Spleen (tissue), 11 donors: ENCODE measurements around the gene TAF15. TPM values are rescaled to one million over a fixed set of nuclear protein-coding genes. Genes with fewer than 3 reads are reported as not detected.

ENCODE experiments used
- DNase-seq: peaks from one replicate; pipeline ENCODE4 v3.0.0-alpha.2; 2020
- H3K27ac ChIP-seq, 8 donors: fragments of 200-600 bp; sonication (generic) in 7 of 8; 1 replicate in 4 of 8; 2 replicates in 4 of 8; pipeline versions ENCODE4 v1.5.0 to v1.8.0; 2016 to 2021; ENCODE audit warnings: inconsistent platforms in 4 of 8, mild to moderate bottlenecking in 4 of 8, moderate library complexity in 1 of 8
- H3K27me3 ChIP-seq, 7 donors: fragments of 200-600 bp; sonication (generic) in 6 of 7; replicated peaks in 1 of 7; 1 replicate in 4 of 7; 2 replicates in 3 of 7; pipeline versions ENCODE4 v1.5.0 to v1.8.0; 2016 to 2021; ENCODE audit warnings: inconsistent platforms in 3 of 7, mild to moderate bottlenecking in 1 of 7
- H3K36me3 ChIP-seq, 6 donors: fragments of 200-600 bp; sonication (generic) in 5 of 6; 1 replicate in 4 of 6; 2 replicates in 2 of 6; pipeline versions ENCODE4 v1.5.0 to v1.8.0; 2016 to 2021; ENCODE audit warnings: inconsistent platforms in 2 of 6
- H3K4me1 ChIP-seq, 6 donors: fragments of 200-600 bp; sonication (generic) in 5 of 6; 1 replicate in 3 of 6; 2 replicates in 3 of 6; pipeline versions ENCODE4 v1.5.0 to v1.8.0; 2016 to 2021; ENCODE audit warnings: inconsistent platforms in 3 of 6
- H3K4me3 ChIP-seq, 8 donors: fragments of 200-600 bp; sonication (generic) in 7 of 8; 1 replicate in 4 of 8; 2 replicates in 4 of 8; pipeline versions ENCODE4 v1.5.0 to v1.8.0; 2016 to 2021; ENCODE audit warnings: inconsistent platforms in 4 of 8, mild to moderate bottlenecking in 4 of 8, moderate library complexity in 2 of 8
- H3K9me3 ChIP-seq, 8 donors: fragments of 200-600 bp; sonication (generic) in 7 of 8; 1 replicate in 4 of 8; 2 replicates in 4 of 8; pipeline versions ENCODE4 v1.5.0 to v1.8.0; 2016 to 2021; ENCODE audit warnings: inconsistent platforms in 4 of 8
- CTCF ChIP-seq, 11 experiments: fragments of 200-600 bp in 7 of 11; fragments of 450-650 bp in 4 of 11; sonication (generic) in 4 of 11; IDR thresholded peaks in 8 of 11; conservative IDR thresholded peaks in 3 of 11; 1 replicate in 7 of 11; 2 replicates in 4 of 11; pipeline versions ENCODE4 v1.4.0 to v1.8.0; 2016 to 2021; ENCODE audit warnings: antibody characterized with exemption in 11 of 11, inconsistent platforms in 4 of 11, mild to moderate bottlenecking in 1 of 11
- POLR2A ChIP-seq, 3 donors: fragments of 450-650 bp; IDR thresholded peaks; one replicate each; pipeline ENCODE4 v1.5.1; 2017; ENCODE audit warnings: antibody characterized with exemption in 3 of 3, mild to moderate bottlenecking in 1 of 3
- POLR2AphosphoS5 ChIP-seq, 3 donors: sonication (generic); formaldehyde crosslinking; IDR thresholded peaks; one replicate each; pipeline ENCODE4 v1.5.1; 2017; ENCODE audit warnings: antibody characterized with exemption in 3 of 3
- WGBS, 5 donors: extraction: QIAGEN DNeasy Blood & Tissue Kit in 3 of 5; methylation state at CpG; one replicate each; pipeline versions ENCODE4 v1.1.5 to v1.1.7; 2013 to 2018; 5-methylcytosine and 5-hydroxymethylcytosine counted together
- intact Hi-C: fragments of 100-400 bp; cut with DNase I; formaldehyde crosslinking; loops from one replicate; pipeline ENCODE4 v1.15.0; 2023; ENCODE audit warnings: low total_unique reads
- polyA plus RNA-seq, 3 donors: library from polyadenylated mRNA; stranded (reverse); fragments of 200-250 nt; gene quantifications; one replicate each; pipeline ENCODE4 v1.2.1, GENCODE V29; 2013
- total RNA-seq, 7 donors: library from RNA; depleted of rRNA in 3 of 7; stranded (reverse); fragments of >200 nt in 3 of 7; fragmentation: NEBNext Ultra II Directional in 4 of 7; extraction: Animal tissue kit (Norgen Biotek cat#: 25700) in 4 of 7; gene quantifications; one replicate each; pipeline versions ENCODE4 v1.1.0 to v1.2.1, GENCODE V29; 2016 to 2021
- donor health status: healthy with polysubstance abuse.
- donor health status: DM: no; HTN: no; CAD: no; lungs with moderate emphysema.
- donor health status: DM: no; HTN: no; CAD: no.
- donor health status: Bipolar disorder and iron deficiency.
- donor health status: healthy.
- donor health status: DM: no; HTN: no; CAD: no.
- donor health status: DM: yes; HTN: yes; CAD: no.

TAF15 gene
- total and polyA plus RNA-seq, 10 donors: 55.9 to 184 (median 108) TPM

GRCh38 chr17:35877345-35878029 lies 68.2 kb downstream of the TAF15 start:
- intact Hi-C loops: no loop called here
- peaks cover 0 to 60% (median 23%) of the 10 kb centered on the region in 6 donors for H3K4me1 ChIP-seq
- DNase-seq: no peak
- TF ChIP-seq POLR2AphosphoS5 (IDR thresholded peaks at IDR 0.05) (no peak), POLR2A (IDR thresholded peaks at IDR 0.05) (no peak), CTCF (IDR thresholded peaks at IDR 0.05 in 8 of 11, conservative IDR thresholded peaks at IDR 0.05 in 3 of 11) (no peak)
- peaks cover 0 to 8% (median 0%) of the 10 kb centered on the region in 7 donors for H3K27me3 ChIP-seq
- peaks cover 0 to 10% (median 0%) of the 10 kb centered on the region in 6 donors for H3K36me3 ChIP-seq
- H3K9me3 ChIP-seq: no peaks in the 10 kb centered on the region
- H3K27ac ChIP-seq: peak overlapping the region in 4 of 8 donors; percentile 65 to 84 (median 72)
- peak overlapping the region in 3 of 8 donors; percentile 28 to 69 (median 35) for H3K4me3 ChIP-seq

- TF ChIP-seq POLR2AphosphoS5 (IDR thresholded peaks at IDR 0.05) (no peak), CTCF (IDR thresholded peaks at IDR 0.05 in 8 of 11, conservative IDR thresholded peaks at IDR 0.05 in 3 of 11) (no peak), POLR2A (IDR thresholded peaks at IDR 0.05) (no peak)
- no peak for DNase-seq
- Histone ChIP-seq H3K4me1 (peaks cover 0 to 53% (median 23%) of the 10 kb centered on the region in 6 donors), H3K36me3 (peaks cover 0 to 3% (median 0%) of the 10 kb centered on the region in 6 donors), H3K4me3 (peak overlapping the region in 7 of 8 donors; percentile 2 to 69 (median 28)), H3K27ac (peak overlapping the region in 5 of 8 donors; percentile 65 to 84 (median 72)), H3K9me3 (no peaks in the 10 kb centered on the region), H3K27me3 (peaks cover 0 to 8% (median 0%) of the 10 kb centered on the region in 7 donors)
- WGBS, 5 donors: 71 to 83% (median 75%) methylated on average over 4 of the region's 4 CpGs
- intact Hi-C loops: no loop called here
These were observed 69.1 kb downstream of the TAF15 start for GRCh38 chr17:35878361-35878760.

GRCh38 chr17:35879773-35880654 lies 70.7 kb downstream of the TAF15 start, which contains the start of gene CCL5:
TSS of gene CCL5 (minus strand) at chr17:35880360.
- WGBS, 5 donors: 30 to 59% (median 50%) methylated on average over 11 of the region's 11 CpGs
- Histone ChIP-seq H3K4me1 (peaks cover 0 to 43% (median 19%) of the 10 kb centered on the region in 6 donors), H3K4me3 (peak within 1 kb of the TSS in 7 of 8 donors; percentile 8 to 69 (median 32)), H3K36me3 (no peaks in the 10 kb centered on the region), H3K9me3 (no peaks in the 10 kb centered on the region), H3K27me3 (peaks cover 0 to 8% (median 0%) of the 10 kb centered on the region in 7 donors), H3K27ac (peak within 1 kb of the TSS; percentile 21 to 84 (median 72))
- no peak for TF ChIP-seq CTCF (IDR thresholded peaks at IDR 0.05 in 8 of 11, conservative IDR thresholded peaks at IDR 0.05 in 3 of 11)
- peak; percentile 68 to 91 (median 72) for TF ChIP-seq POLR2AphosphoS5 (IDR thresholded peaks at IDR 0.05)
- no peak for TF ChIP-seq POLR2A (IDR thresholded peaks at IDR 0.05)
- peak; percentile 82 for DNase-seq
- intact Hi-C loops: no loop called here
